HEK293 (cell line): ENCODE data around the gene PAMR1.

Experiments used
- CTCF ChIA-PET: fragments of 350-600 bp; formaldehyde crosslinking; extraction: SDS; loops from one replicate; lab custom pipeline; 2021; ENCODE audit warnings: antibody characterized with exemption; lab: Yijun Ruan, JAX
- POLR2A ChIA-PET: fragments of 300-600 bp; formaldehyde crosslinking; extraction: SDS; loops from one replicate; lab custom pipeline; 2020; ENCODE audit warnings: antibody characterized with exemption, inconsistent platforms; lab: Yijun Ruan, JAX
- H3K27ac ChIP-seq: fragments of 200-500 bp; sonication (Bioruptor generic); 2 replicates; pipeline ENCODE4 v1.5.1; 2014; ENCODE audit warnings: low read depth, low read length, control low read depth, inconsistent platforms; ENCODE audit errors: extremely low read depth
- H3K36me3 ChIP-seq, 2 experiments: fragments of 200-500 bp in 1 of 2; sonication (Bioruptor generic) in 1 of 2; 1 replicate in 1 of 2; 2 replicates in 1 of 2; pipeline ENCODE4 v1.5.1; 2014 to 2017; ENCODE audit warnings: inconsistent platforms in 2 of 2, low read length in 2 of 2; ENCODE audit not compliant: control insufficient read depth in 2 of 2, insufficient read depth in 1 of 2
- H3K4me1 ChIP-seq: fragments of 200-500 bp; sonication (Bioruptor generic); 2 replicates; pipeline ENCODE4 v1.5.1; 2014; ENCODE audit warnings: mild to moderate bottlenecking, low read length, inconsistent platforms; ENCODE audit not compliant: control insufficient read depth, insufficient read depth
- H3K4me3 ChIP-seq: 2 replicates; pipeline ENCODE4 v1.5.1; 2011; ENCODE audit warnings: low read depth, mild to moderate bottlenecking, control low read depth, low read length, moderate library complexity
- H3K9me3 ChIP-seq: fragments of 200-500 bp; sonication (Bioruptor generic); 2 replicates; pipeline ENCODE4 v1.5.1; 2014; ENCODE audit warnings: low read depth, low read length, inconsistent platforms; ENCODE audit not compliant: control insufficient read depth, insufficient read depth
- GFI1B ChIP-seq: fragments of 450-650 bp; formaldehyde crosslinking; IDR thresholded peaks from 2 replicates; pipeline ENCODE4 v1.5.1; 2016; ENCODE audit warnings: missing biosample characterization, missing genetic modification characterization
- GLIS1 ChIP-seq: fragments of 450-650 bp; formaldehyde crosslinking; IDR thresholded peaks from 2 replicates; pipeline ENCODE4 v1.5.1; 2016; ENCODE audit warnings: missing biosample characterization, missing genetic modification characterization
- RBAK ChIP-seq: fragments of 450-650 bp; formaldehyde crosslinking; IDR thresholded peaks from 2 replicates; pipeline ENCODE4 v1.5.1; 2016; ENCODE audit warnings: missing biosample characterization, missing genetic modification characterization
- SALL2 ChIP-seq: fragments of 450-650 bp; formaldehyde crosslinking; IDR thresholded peaks from 2 replicates; pipeline ENCODE4 v1.5.0; 2017; ENCODE audit warnings: missing biosample characterization, mild to moderate bottlenecking, missing genetic modification characterization, borderline replicate concordance
- ZBTB17 ChIP-seq: fragments of 450-650 bp; formaldehyde crosslinking; IDR thresholded peaks from 2 replicates; pipeline ENCODE4 v1.5.1; 2016; ENCODE audit warnings: missing biosample characterization, missing genetic modification characterization
- ZBTB8A ChIP-seq: fragments of 450-650 bp; formaldehyde crosslinking; IDR thresholded peaks from 2 replicates; pipeline ENCODE4 v1.5.1; 2016; ENCODE audit warnings: missing biosample characterization, missing genetic modification characterization
- ZNF132 ChIP-seq: fragments of 450-650 bp; formaldehyde crosslinking; IDR thresholded peaks from 2 replicates; pipeline ENCODE4 v1.5.1; 2017; ENCODE audit warnings: missing biosample characterization, missing genetic modification characterization, borderline replicate concordance
- ZNF140 ChIP-seq: fragments of 450-650 bp; formaldehyde crosslinking; IDR thresholded peaks from 2 replicates; pipeline ENCODE4 v1.5.1; 2016; ENCODE audit warnings: missing biosample characterization, missing genetic modification characterization
- ZNF248 ChIP-seq: fragments of 450-650 bp; formaldehyde crosslinking; IDR thresholded peaks from 2 replicates; pipeline ENCODE4 v1.5.1; 2017; ENCODE audit warnings: missing biosample characterization, missing genetic modification characterization
- ZNF266 ChIP-seq: fragments of 450-650 bp; formaldehyde crosslinking; IDR thresholded peaks from 2 replicates; pipeline ENCODE4 v1.5.1; 2016; ENCODE audit warnings: missing biosample characterization, missing genetic modification characterization, low read depth
- ZNF514 ChIP-seq: fragments of 450-650 bp; formaldehyde crosslinking; IDR thresholded peaks from 2 replicates; pipeline ENCODE4 v1.5.1; 2016; ENCODE audit warnings: missing biosample characterization, missing genetic modification characterization
- ZNF621 ChIP-seq: fragments of 450-650 bp; formaldehyde crosslinking; IDR thresholded peaks from 2 replicates; pipeline ENCODE4 v1.5.1; 2017; ENCODE audit warnings: missing biosample characterization, missing genetic modification characterization
- ZNF623 ChIP-seq: fragments of 450-650 bp; formaldehyde crosslinking; IDR thresholded peaks from 2 replicates; pipeline ENCODE4 v1.5.1; 2016; ENCODE audit warnings: missing biosample characterization, missing genetic modification characterization
- ZXDB ChIP-seq: fragments of 450-650 bp; formaldehyde crosslinking; IDR thresholded peaks from 2 replicates; pipeline ENCODE4 v1.5.1; 2016; ENCODE audit warnings: missing biosample characterization, missing genetic modification characterization
- TF ChIP-seq, protein P1 (sequence below): fragments of 450-650 bp; formaldehyde crosslinking; IDR thresholded peaks from 2 replicates; pipeline ENCODE4 v1.5.1; 2017; ENCODE audit warnings: missing biosample characterization, missing genetic modification characterization
- TF ChIP-seq, protein P2 (sequence below): fragments of 450-650 bp; formaldehyde crosslinking; IDR thresholded peaks from 2 replicates; pipeline ENCODE4 v1.5.1; 2016; ENCODE audit warnings: missing biosample characterization, missing genetic modification characterization
- TF ChIP-seq, protein P3 (sequence below): fragments of 450-650 bp; IDR thresholded peaks from 2 replicates; pipeline ENCODE4 v1.5.1; 2018; ENCODE audit warnings: missing biosample characterization, mild to moderate bottlenecking, missing genetic modification characterization
- TF ChIP-seq, protein P4 (sequence below): fragments of 450-650 bp; formaldehyde crosslinking; IDR thresholded peaks from 2 replicates; pipeline ENCODE4 v1.5.1; 2016; ENCODE audit warnings: missing biosample characterization, missing genetic modification characterization, borderline replicate concordance

The PAMR1 gene

DNA sequence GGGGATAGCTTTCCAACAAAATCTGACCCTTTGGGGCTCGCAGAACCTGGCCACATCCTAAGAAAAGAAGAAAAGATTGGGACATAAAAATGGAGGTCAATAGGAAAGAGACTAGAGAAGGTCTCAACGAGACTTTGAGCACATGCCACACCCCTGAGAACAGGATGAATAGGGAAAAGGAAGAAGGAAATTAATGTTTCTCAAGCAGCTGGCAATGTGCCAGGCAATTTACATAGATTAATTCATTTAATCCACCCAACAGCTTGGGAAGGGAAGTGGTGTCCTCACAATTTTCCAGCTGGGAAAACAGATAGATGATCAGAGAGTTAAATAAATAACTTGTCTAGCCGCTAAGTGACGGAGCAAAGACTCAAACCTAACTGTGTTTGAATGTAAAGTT is 50.7 kb downstream of the PAMR1 start:
- CTCF ChIA-PET: interaction anchor here (2.9 kb wide), 1 partner anchor 12 kb away, joined by 21 read pairs; no protein-coding TSS in a partner anchor
- TF ChIP-seq GFI1B (tag by site-specific recombination) (no peak), ZNF621 (tag by site-specific recombination) (no peak), ZNF132 (tag by site-specific recombination) (no peak), SALL2 (tag by site-specific recombination) (no peak), ZBTB17 (tag by site-specific recombination) (no peak), ZBTB8A (no peak), ZNF623 (tag by site-specific recombination) (no peak), RBAK (tag by site-specific recombination) (no peak), ZNF514 (tag by site-specific recombination) (no peak), ZNF266 (no peak), ZXDB (tag by site-specific recombination) (no peak), ZNF248 (no peak), GLIS1 (tag by site-specific recombination) (no peak), ZNF140 (no peak)
- TF ChIP-seq, protein P1, sequence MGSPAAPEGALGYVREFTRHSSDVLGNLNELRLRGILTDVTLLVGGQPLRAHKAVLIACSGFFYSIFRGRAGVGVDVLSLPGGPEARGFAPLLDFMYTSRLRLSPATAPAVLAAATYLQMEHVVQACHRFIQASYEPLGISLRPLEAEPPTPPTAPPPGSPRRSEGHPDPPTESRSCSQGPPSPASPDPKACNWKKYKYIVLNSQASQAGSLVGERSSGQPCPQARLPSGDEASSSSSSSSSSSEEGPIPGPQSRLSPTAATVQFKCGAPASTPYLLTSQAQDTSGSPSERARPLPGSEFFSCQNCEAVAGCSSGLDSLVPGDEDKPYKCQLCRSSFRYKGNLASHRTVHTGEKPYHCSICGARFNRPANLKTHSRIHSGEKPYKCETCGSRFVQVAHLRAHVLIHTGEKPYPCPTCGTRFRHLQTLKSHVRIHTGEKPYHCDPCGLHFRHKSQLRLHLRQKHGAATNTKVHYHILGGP (tag by site-specific recombination): no peak
- TF ChIP-seq, protein P2, sequence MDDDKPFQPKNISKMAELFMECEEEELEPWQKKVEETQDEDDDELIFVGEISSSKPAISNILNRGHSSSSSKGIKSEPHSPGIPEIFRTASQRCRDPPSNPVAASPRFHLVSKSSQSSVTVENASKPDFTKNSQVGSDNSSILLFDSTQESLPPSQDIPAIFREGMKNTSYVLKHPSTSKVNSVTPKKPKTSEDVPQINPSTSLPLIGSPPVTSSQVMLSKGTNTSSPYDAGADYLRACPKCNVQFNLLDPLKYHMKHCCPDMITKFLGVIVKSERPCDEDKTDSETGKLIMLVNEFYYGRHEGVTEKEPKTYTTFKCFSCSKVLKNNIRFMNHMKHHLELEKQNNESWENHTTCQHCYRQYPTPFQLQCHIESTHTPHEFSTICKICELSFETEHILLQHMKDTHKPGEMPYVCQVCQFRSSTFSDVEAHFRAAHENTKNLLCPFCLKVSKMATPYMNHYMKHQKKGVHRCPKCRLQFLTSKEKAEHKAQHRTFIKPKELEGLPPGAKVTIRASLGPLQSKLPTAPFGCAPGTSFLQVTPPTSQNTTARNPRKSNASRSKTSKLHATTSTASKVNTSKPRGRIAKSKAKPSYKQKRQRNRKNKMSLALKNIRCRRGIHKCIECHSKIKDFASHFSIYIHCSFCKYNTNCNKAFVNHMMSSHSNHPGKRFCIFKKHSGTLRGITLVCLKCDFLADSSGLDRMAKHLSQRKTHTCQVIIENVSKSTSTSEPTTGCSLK (tag by site-specific recombination): no peak
- TF ChIP-seq, protein P3, sequence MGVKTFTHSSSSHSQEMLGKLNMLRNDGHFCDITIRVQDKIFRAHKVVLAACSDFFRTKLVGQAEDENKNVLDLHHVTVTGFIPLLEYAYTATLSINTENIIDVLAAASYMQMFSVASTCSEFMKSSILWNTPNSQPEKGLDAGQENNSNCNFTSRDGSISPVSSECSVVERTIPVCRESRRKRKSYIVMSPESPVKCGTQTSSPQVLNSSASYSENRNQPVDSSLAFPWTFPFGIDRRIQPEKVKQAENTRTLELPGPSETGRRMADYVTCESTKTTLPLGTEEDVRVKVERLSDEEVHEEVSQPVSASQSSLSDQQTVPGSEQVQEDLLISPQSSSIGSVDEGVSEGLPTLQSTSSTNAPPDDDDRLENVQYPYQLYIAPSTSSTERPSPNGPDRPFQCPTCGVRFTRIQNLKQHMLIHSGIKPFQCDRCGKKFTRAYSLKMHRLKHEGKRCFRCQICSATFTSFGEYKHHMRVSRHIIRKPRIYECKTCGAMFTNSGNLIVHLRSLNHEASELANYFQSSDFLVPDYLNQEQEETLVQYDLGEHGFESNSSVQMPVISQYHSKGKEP: no peak
- TF ChIP-seq, protein P4, sequence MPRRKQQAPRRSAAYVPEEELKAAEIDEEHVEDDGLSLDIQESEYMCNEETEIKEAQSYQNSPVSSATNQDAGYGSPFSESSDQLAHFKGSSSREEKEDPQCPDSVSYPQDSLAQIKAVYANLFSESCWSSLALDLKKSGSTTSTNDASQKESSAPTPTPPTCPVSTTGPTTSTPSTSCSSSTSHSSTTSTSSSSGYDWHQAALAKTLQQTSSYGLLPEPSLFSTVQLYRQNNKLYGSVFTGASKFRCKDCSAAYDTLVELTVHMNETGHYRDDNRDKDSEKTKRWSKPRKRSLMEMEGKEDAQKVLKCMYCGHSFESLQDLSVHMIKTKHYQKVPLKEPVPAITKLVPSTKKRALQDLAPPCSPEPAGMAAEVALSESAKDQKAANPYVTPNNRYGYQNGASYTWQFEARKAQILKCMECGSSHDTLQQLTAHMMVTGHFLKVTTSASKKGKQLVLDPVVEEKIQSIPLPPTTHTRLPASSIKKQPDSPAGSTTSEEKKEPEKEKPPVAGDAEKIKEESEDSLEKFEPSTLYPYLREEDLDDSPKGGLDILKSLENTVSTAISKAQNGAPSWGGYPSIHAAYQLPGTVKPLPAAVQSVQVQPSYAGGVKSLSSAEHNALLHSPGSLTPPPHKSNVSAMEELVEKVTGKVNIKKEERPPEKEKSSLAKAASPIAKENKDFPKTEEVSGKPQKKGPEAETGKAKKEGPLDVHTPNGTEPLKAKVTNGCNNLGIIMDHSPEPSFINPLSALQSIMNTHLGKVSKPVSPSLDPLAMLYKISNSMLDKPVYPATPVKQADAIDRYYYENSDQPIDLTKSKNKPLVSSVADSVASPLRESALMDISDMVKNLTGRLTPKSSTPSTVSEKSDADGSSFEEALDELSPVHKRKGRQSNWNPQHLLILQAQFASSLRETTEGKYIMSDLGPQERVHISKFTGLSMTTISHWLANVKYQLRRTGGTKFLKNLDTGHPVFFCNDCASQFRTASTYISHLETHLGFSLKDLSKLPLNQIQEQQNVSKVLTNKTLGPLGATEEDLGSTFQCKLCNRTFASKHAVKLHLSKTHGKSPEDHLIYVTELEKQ (tag by site-specific recombination): no peak
- no peaks in the 10 kb centered on the region for H3K9me3 ChIP-seq
- POLR2A ChIA-PET: no interaction called here
- no peaks in the 10 kb centered on the region for H3K4me1 ChIP-seq
- H3K27ac ChIP-seq: no peak overlapping the region
- H3K4me3 ChIP-seq: no peak overlapping the region
- no peaks in the 10 kb centered on the region for H3K36me3 ChIP-seq
